AG04449 (cell line): Measurements from ENCODE around the gene SERF1A.
"Not testable (repeated sequence)": the region's sequence is repeated elsewhere in the genome, so short reads cannot be mapped to it uniquely, and the experiment has no call there.

ENCODE experiments used
- CTCF ChIA-PET: fragments of 350-600 bp; formaldehyde crosslinking; extraction: SDS; loops from one replicate; lab custom pipeline; 2021; ENCODE audit warnings: antibody characterized with exemption; lab: Yijun Ruan, JAX
- POLR2A ChIA-PET: fragments of 400-600, 350-600 bp; formaldehyde crosslinking; extraction: SDS; loops from one replicate; lab custom pipeline; 2020; ENCODE audit warnings: antibody characterized with exemption, inconsistent platforms; lab: Yijun Ruan, JAX
- DNase-seq: peaks from one replicate; pipeline ENCODE4 v3.0.0-alpha.2; 2010; ENCODE audit warnings: low read depth, low spot score
- H3K4me3 ChIP-seq: 2 replicates; pipeline ENCODE4 v1.5.1; 2011; ENCODE audit warnings: low read depth, mild to moderate bottlenecking, control low read depth, low read length

Gene SERF1A

GRCh38 chr5:70900533-70901271, at the start of gene SERF1A:
Gene SERF1A (plus strand): TSS chr5:70900669. CDS start chr5:70900870, 201 bp downstream.
- POLR2A ChIA-PET, H3K4me3 ChIP-seq, CTCF ChIA-PET, DNase-seq: not testable (repeated sequence)

DNA sequence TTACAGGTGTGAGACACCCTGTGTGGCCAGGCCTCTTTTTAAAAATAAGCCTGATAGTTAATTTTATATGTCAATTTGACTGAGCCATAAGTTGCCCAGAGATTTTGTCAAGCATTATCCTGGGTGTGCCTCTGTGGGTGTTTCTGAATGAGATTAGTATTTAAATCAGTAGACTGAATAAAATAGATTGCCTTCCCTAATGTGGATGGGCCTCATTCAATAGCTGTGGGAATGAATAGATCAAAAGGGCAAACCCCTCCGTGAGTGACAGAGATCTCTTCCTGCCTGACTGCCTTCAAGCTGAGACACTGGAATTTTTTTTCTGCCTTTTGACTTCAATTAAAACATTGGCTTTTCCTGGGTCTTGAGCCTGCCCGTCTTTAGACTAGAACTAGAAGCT, 33.7 kb upstream of the SERF1A start:
- H3K4me3 ChIP-seq, POLR2A ChIA-PET, DNase-seq, CTCF ChIA-PET: not testable (repeated sequence)

DNA sequence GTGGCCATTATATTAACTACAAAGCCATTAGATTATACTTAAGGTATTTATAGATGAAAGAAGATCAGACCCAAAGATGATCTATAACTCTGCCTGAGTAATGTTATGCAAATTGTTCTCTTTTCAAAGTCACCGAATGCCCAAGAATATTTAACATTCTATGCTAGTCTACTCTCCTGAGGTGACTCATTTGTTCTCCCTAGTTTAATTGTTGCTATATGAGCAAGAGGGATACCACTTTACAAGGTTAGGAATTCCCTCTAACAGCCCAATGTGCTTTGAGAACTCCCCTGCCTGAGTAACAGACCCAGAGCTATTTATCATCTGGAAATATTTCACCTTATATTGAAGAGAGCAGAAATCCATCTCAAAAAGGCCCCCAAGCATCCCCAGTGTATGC, 29.8 kb upstream of the SERF1A start:
- H3K4me3 ChIP-seq, POLR2A ChIA-PET, CTCF ChIA-PET, DNase-seq: not testable (repeated sequence)

GRCh38 chr5:70896076-70896475, 4.4 kb upstream of the SERF1A start:
- CTCF ChIA-PET, DNase-seq: not testable (repeated sequence)

DNA sequence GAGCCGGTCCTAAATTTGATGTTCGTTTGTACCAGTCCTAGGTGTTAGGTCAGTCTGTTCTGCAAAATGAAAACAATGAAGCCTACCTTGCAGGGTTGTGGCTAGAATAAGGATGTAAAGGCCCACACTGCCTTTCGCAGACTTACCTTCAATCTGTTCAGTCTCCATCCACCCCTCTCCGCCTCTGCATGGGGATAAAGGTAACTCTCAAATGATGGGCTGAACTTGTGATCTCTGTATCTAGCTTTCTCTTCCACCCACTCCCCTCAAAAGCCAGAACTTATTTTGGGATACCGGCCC, 753 bp downstream of the SERF1A start:
- POLR2A ChIA-PET, DNase-seq, H3K4me3 ChIP-seq, CTCF ChIA-PET: not testable (repeated sequence)

More at GRCh38 chr5:70896076-70896475, 4.4 kb upstream of the SERF1A start:
- H3K4me3 ChIP-seq, POLR2A ChIA-PET: not testable (repeated sequence)

DNA sequence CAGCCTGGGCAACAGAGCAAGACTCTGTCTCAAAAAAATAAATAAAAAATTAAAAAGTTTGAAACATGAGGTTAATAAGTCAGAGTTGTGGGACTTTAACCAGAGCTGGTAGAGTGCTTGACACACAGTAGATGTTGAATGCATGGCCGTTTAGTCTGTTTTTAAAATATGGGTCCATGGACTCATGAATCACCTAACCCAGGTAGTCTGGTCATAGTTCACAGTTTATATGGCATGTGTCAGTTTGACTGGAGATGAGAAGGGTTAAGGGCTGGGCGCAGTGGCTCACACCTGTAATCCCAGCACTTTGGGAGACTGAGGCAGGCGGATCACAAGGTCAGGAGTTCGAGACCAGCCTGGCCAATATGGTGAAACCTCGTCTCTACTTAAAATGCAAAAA, 6.2 kb downstream of the SERF1A start:
- H3K4me3 ChIP-seq, DNase-seq, POLR2A ChIA-PET, CTCF ChIA-PET: not testable (repeated sequence)

- POLR2A ChIA-PET, DNase-seq, H3K4me3 ChIP-seq, CTCF ChIA-PET: not testable (repeated sequence)
Observed at GRCh38 chr5:70916829-70917228, 16.4 kb downstream of the SERF1A start.

- CTCF ChIA-PET, POLR2A ChIA-PET, DNase-seq, H3K4me3 ChIP-seq: not testable (repeated sequence)
Observed at GRCh38 chr5:70925211-70925562, 24.7 kb downstream of the SERF1A start.

GRCh38 chr5:70931709-70932368, 31.4 kb downstream of the SERF1A start:
- POLR2A ChIA-PET, DNase-seq, H3K4me3 ChIP-seq, CTCF ChIA-PET: not testable (repeated sequence)

DNA sequence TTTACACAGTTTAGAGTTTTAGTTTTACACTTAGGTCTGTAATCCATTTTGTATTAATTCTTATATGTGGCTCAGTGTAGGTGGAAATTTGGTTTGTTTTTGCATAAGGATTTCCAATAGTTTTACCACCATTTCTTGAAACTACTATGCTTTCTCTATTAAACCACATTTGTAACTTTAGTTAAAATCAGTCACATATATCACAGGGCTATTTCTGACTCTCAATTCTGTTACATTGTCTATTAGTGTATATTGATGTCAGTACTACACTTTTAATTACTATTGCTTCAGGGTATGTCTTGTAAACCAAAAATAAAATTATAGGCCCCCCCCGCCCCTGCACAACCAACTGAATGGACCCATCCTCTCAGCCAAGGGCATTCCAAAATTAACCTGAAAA, 32.1 kb downstream of the SERF1A start:
- CTCF ChIA-PET, POLR2A ChIA-PET, H3K4me3 ChIP-seq, DNase-seq: not testable (repeated sequence)

- POLR2A ChIA-PET, H3K4me3 ChIP-seq, CTCF ChIA-PET, DNase-seq: not testable (repeated sequence)
Observed at GRCh38 chr5:70953068-70953467, 52.6 kb downstream of the SERF1A start.
